IMR-90 (cell line): ENCODE results near the gene RFX1. TPM values are rescaled to one million over a fixed set of nuclear protein-coding genes. Genes with fewer than 3 reads are reported as not detected.

Experiments used
- ATAC-seq: fragments of 200-7000 bp; cut with Tn5 transposase; 2 replicates; pipeline ENCODE4 v1.9.1; 2020; ENCODE audit warnings: low read depth, mild to moderate bottlenecking, moderate library complexity
- BruUV-seq: library from RNA; stranded (reverse); fragments of 400-500 nt; replicated peaks from 2 replicates; lab custom pipeline; 2021; lab: Mats Ljungman, UMichigan
- CTCF ChIA-PET: fragments of 300-600 bp; formaldehyde crosslinking; extraction: SDS; loops from one replicate; lab custom pipeline; 2021; ENCODE audit warnings: antibody characterized with exemption; lab: Yijun Ruan, JAX
- POLR2A ChIA-PET: fragments of 300-600 bp; sonication (Branson Sonifier 250); formaldehyde crosslinking; loops from one replicate; lab custom pipeline; 2022; ENCODE audit warnings: antibody characterized with exemption; ENCODE audit not compliant: unreplicated experiment; lab: Charles Lee
- DNase-seq: peaks from one replicate; pipeline ENCODE4 v3.0.0; 2013
- H2AFZ ChIP-seq: replicated peaks from 2 replicates; pipeline ENCODE3; 2013; ENCODE audit warnings: low read length, mild to moderate bottlenecking; ENCODE audit not compliant: poor library complexity
- H2AK5ac ChIP-seq: 2 replicates; pipeline ENCODE4 v1.6.1; 2013; ENCODE audit warnings: low read depth, low read length, inconsistent platforms
- H2AK9ac ChIP-seq: replicated peaks from 2 replicates; pipeline ENCODE3; 2013; ENCODE audit warnings: mild to moderate bottlenecking, low read depth, low read length, moderate library complexity; ENCODE audit not compliant: poor library complexity
- H2BK120ac ChIP-seq: 2 replicates; pipeline ENCODE4 v1.6.1; 2013; ENCODE audit warnings: low read depth, low read length, inconsistent platforms
- H2BK15ac ChIP-seq: 3 replicates; pipeline ENCODE4 v1.6.1; 2013; ENCODE audit warnings: low read depth, low read length, inconsistent platforms
- H2BK20ac ChIP-seq: 2 replicates; pipeline ENCODE4 v1.6.1; 2013; ENCODE audit warnings: low read depth, mild to moderate bottlenecking, inconsistent platforms, low read length, moderate library complexity
- H2BK5ac ChIP-seq: 2 replicates; pipeline ENCODE4 v1.6.1; 2013; ENCODE audit warnings: mild to moderate bottlenecking, low read depth, low read length, inconsistent platforms; ENCODE audit not compliant: poor library complexity, severe bottlenecking
- H3K14ac ChIP-seq: replicated peaks from 2 replicates; pipeline ENCODE4 v1.6.1; 2013; ENCODE audit warnings: low read depth, low read length, inconsistent platforms
- H3K18ac ChIP-seq: 2 replicates; pipeline ENCODE4 v1.6.1; 2013; ENCODE audit warnings: low read depth, low read length, control low read depth
- H3K23ac ChIP-seq: 2 replicates; pipeline ENCODE4 v1.6.1; 2013; ENCODE audit warnings: low read depth, low read length, inconsistent platforms
- H3K27ac ChIP-seq: 2 replicates; pipeline ENCODE4 v1.5.1; 2013; ENCODE audit warnings: mild to moderate bottlenecking, control low read depth, low read length; ENCODE audit not compliant: insufficient read depth
- H3K27me3 ChIP-seq: 2 replicates; pipeline ENCODE4 v1.6.1; 2013; ENCODE audit warnings: low read length; ENCODE audit not compliant: control insufficient read depth, insufficient read depth
- H3K36me3 ChIP-seq: 2 replicates; pipeline ENCODE4 v1.6.1; 2013; ENCODE audit warnings: low read length, mixed read lengths; ENCODE audit not compliant: control insufficient read depth, insufficient read depth
- H3K4ac ChIP-seq: 2 replicates; pipeline ENCODE4 v1.6.1; 2013; ENCODE audit warnings: low read depth, low read length, inconsistent platforms
- H3K4me1 ChIP-seq: 2 replicates; pipeline ENCODE4 v1.6.1; 2013; ENCODE audit warnings: low read length, mixed read lengths; ENCODE audit not compliant: control insufficient read depth, insufficient read depth
- H3K4me2 ChIP-seq: 2 replicates; pipeline ENCODE4 v1.6.1; 2013; ENCODE audit warnings: low read depth, mild to moderate bottlenecking, control low read depth, low read length, moderate library complexity
- H3K4me3 ChIP-seq: 2 replicates; pipeline ENCODE4 v1.5.1; 2013; ENCODE audit warnings: low read depth, mild to moderate bottlenecking, control low read depth, low read length, moderate library complexity; ENCODE audit not compliant: insufficient read depth
- H3K56ac ChIP-seq: 2 replicates; pipeline ENCODE4 v1.6.1; 2013; ENCODE audit warnings: low read length, inconsistent platforms; ENCODE audit not compliant: insufficient read depth; ENCODE audit errors: extremely low read depth
- H3K79me1 ChIP-seq, 2 experiments: 2 replicates each; pipeline ENCODE4 v1.6.1; 2013; ENCODE audit warnings: low read length in 2 of 2, inconsistent platforms in 1 of 2, low read depth in 1 of 2
- H3K9ac ChIP-seq: 2 replicates; pipeline ENCODE4 v1.6.1; 2013; ENCODE audit warnings: low read depth, low read length, control low read depth
- H3K9me1 ChIP-seq: 2 replicates; pipeline ENCODE4 v1.6.1; 2013; ENCODE audit warnings: low read length, inconsistent platforms; ENCODE audit not compliant: insufficient read depth
- H3K9me3 ChIP-seq: 2 replicates; pipeline ENCODE4 v1.6.1; 2013; ENCODE audit warnings: low read length; ENCODE audit not compliant: control insufficient read depth, insufficient read depth
- H4K20me1 ChIP-seq: 2 replicates; pipeline ENCODE4 v1.6.1; 2013; ENCODE audit warnings: low read length, inconsistent platforms; ENCODE audit not compliant: insufficient read depth
- H4K5ac ChIP-seq: 2 replicates; pipeline ENCODE4 v1.6.1; 2013; ENCODE audit warnings: mild to moderate bottlenecking, low read depth, low read length, control low read depth
- H4K8ac ChIP-seq, 2 experiments: 2 replicates each; pipeline ENCODE4 v1.6.1; 2013; ENCODE audit warnings: low read depth in 2 of 2, low read length in 2 of 2, control low read depth in 1 of 2, inconsistent platforms in 1 of 2
- H4K91ac ChIP-seq: 2 replicates; pipeline ENCODE4 v1.6.1; 2013; ENCODE audit warnings: low read depth, low read length, inconsistent platforms; ENCODE audit not compliant: insufficient read depth
- FOS ChIP-seq: fragments of 150-350 bp; IDR thresholded peaks from 2 replicates; pipeline ENCODE4 v1.6.1; 2016; ENCODE audit warnings: low read depth, low read length
- MAFK ChIP-seq: IDR thresholded peaks from 2 replicates; pipeline ENCODE4 v1.6.1; 2012; ENCODE audit warnings: low read depth, low read length, improper control_type of control experiment
- MXI1 ChIP-seq: IDR thresholded peaks from 2 replicates; pipeline ENCODE4 v1.6.1; 2012; ENCODE audit warnings: low read depth, mild to moderate bottlenecking, low read length, moderate library complexity, borderline replicate concordance
- USF2 ChIP-seq: fragments of 150-350 bp; IDR thresholded peaks from 2 replicates; pipeline ENCODE4 v1.6.1; 2017; ENCODE audit warnings: mild to moderate bottlenecking, antibody characterized with exemption, low read length, low read depth
- WGBS, 2 experiments: methylation state at CpG; one replicate each; pipeline versions ENCODE4 v1.1.5 to v1.1.7; 2013; ENCODE audit warnings: missing lambda C conversion rate in 2 of 2; ENCODE audit not compliant: insufficient read length in 1 of 2; ENCODE audit errors: extremely low coverage in 2 of 2; 5-methylcytosine and 5-hydroxymethylcytosine counted together
- dilution Hi-C: fragments of 300-500 bp; cut with HindIII; formaldehyde crosslinking; loops from one replicate; pipeline ENCODE4 v1.14.3; 2018; ENCODE audit warnings: low sequenced_read_pairs; ENCODE audit not compliant: unreplicated experiment
- in situ Hi-C: fragments of 300-500 bp; cut with MboI; formaldehyde crosslinking; loops from 3 replicates; pipeline ENCODE4 v1.14.3; 2019; ENCODE audit warnings: low sequenced_read_pairs, inconsistent platforms, mixed read lengths
- intact Hi-C: fragments of 100-400 bp; cut with micrococcal nuclease; formaldehyde crosslinking; loops from 2 replicates; pipeline ENCODE4 v1.10.0; 2022
- polyA plus RNA-seq, 3 experiments: library from polyadenylated mRNA; depleted of rRNA; stranded (reverse); fragments of >200 nt; gene quantifications; 2 replicates each; pipeline ENCODE4 v1.2.3, GENCODE V29; 2012; ENCODE audit warnings: low replicate concordance in 1 of 3
- total RNA-seq: library from RNA; depleted of rRNA; stranded (reverse); fragments of >200 nt; gene quantifications from 2 replicates; pipeline ENCODE4 v1.2.3, GENCODE V29; 2012

Gene RFX1
- total and polyA plus RNA-seq, 2 of the 4 experiments (the other 2 are of a cell fraction) = 0.36 to 3.1 TPM

- H3K23ac ChIP-seq = no peak overlapping the region
- DNase-seq (no peak), ATAC-seq (no peak)
- no peak overlapping the region for H2BK20ac ChIP-seq
- peaks cover 17% of the 10 kb centered on the region for H3K36me3 ChIP-seq
- H2AK5ac ChIP-seq = no peak overlapping the region
- H3K4me2 ChIP-seq = peak overlapping the region; percentile 84
- H4K8ac ChIP-seq = peak overlapping the region in 1 of 2 experiments; percentile 74; a peak in 2 of 4 replicates
- dilution Hi-C loops (no loop called here), in situ Hi-C loops (no loop called here), intact Hi-C loops (loop anchor here (2.0 kb wide), 1 partner anchor 71 kb away; no protein-coding TSS in a partner anchor)
- no peaks in the 10 kb centered on the region for H3K27me3 ChIP-seq
- H3K4me3 ChIP-seq = peak overlapping the region; percentile 55
- 18% methylated on average over 14 of the region's 20 CpGs; no CpG with 5 or more reads in 1 of the 2 experiments for WGBS, 2 experiments
- H2AK9ac ChIP-seq = peak overlapping the region; percentile 83
- no peak overlapping the region for H4K5ac ChIP-seq
- no peaks in the 10 kb centered on the region for H3K9me3 ChIP-seq
- H3K27ac ChIP-seq = no peak overlapping the region
- H2AFZ ChIP-seq = peak overlapping the region; percentile 99
- no peak overlapping the region for H3K56ac ChIP-seq
- TF ChIP-seq MAFK (no peak), MXI1 (no peak), USF2 (no peak), FOS (no peak)
- peaks cover 13 to 31% of the 10 kb centered on the region in 2 experiments for H3K79me1 ChIP-seq
- no peak overlapping the region for H3K4ac ChIP-seq
- peaks cover 3% of the 10 kb centered on the region; the same call in 1 of the 2 replicates for H3K4me1 ChIP-seq
- ChIA-PET POLR2A (no interaction called here), CTCF (interaction anchor here (1.1 to 2.4 kb wide), 2 partner anchors 9 to 13 kb away, joined by 6 to 8 read pairs; partner anchors contain the start of gene PODNL1)
- no peak overlapping the region for H3K9ac ChIP-seq
- no peak overlapping the region for H2BK5ac ChIP-seq
- peaks cover 12% of the 10 kb centered on the region for H4K20me1 ChIP-seq
- no peak overlapping the region for H2BK15ac ChIP-seq
- no peak overlapping the region for H3K18ac ChIP-seq
- no peak overlapping the region for H3K14ac ChIP-seq
- no TSS peak for BruUV-seq
- 0 out of 2 replicates have a peak, but pooled peaks cover 4% of the 10 kb centered on the region for H3K9me1 ChIP-seq
- no peak overlapping the region for H2BK120ac ChIP-seq
- H4K91ac ChIP-seq = no peak overlapping the region
Observed at GRCh38 chr19:13951799-13952153, 54.3 kb downstream of the RFX1 start.
